ENCODE results near the gene KCND2.

The KCND2 gene

GRCh38 chr7:120405652-120406051 lies 132.7 kb downstream of the KCND2 start:
- DNase-seq (ENCODE audit: low read depth in 1 of 2, low spot score in 1 of 2), result no peak

GRCh38 chr7:120407010-120407409 lies 134.0 kb downstream of the KCND2 start:
- no peak for DNase-seq (ENCODE audit: low read depth in 1 of 2, low spot score in 1 of 2)

- no peak for DNase-seq (ENCODE audit: low read depth in 1 of 2, low spot score in 1 of 2)
These were observed 139.4 kb downstream of the KCND2 start for GRCh38 chr7:120412139-120413050.

- no peak for DNase-seq (ENCODE audit: low read depth in 1 of 2, low spot score in 1 of 2)
These were observed 140.2 kb downstream of the KCND2 start for GRCh38 chr7:120413164-120413563.

- DNase-seq (ENCODE audit: low read depth in 1 of 2, low spot score in 1 of 2), result no peak
These were observed 144.4 kb downstream of the KCND2 start for GRCh38 chr7:120417244-120417979.

GRCh38 chr7:120421151-120421651 lies 148.2 kb downstream of the KCND2 start:
- DNase-seq (ENCODE audit: low read depth in 1 of 2, low spot score in 1 of 2), result no peak

- DNase-seq (ENCODE audit: low read depth in 1 of 2, low spot score in 1 of 2), result no peak
These were observed 158.0 kb downstream of the KCND2 start for GRCh38 chr7:120431016-120431415.

- no peak for DNase-seq (ENCODE audit: low read depth in 1 of 2, low spot score in 1 of 2)
These were observed 163.6 kb downstream of the KCND2 start for GRCh38 chr7:120436487-120437060.

GRCh38 chr7:120441850-120442249 lies 168.9 kb downstream of the KCND2 start:
- DNase-seq (ENCODE audit: low read depth in 1 of 2, low spot score in 1 of 2), result no peak

GRCh38 chr7:120442838-120443237 lies 169.9 kb downstream of the KCND2 start:
- DNase-seq (ENCODE audit: low read depth in 1 of 2, low spot score in 1 of 2), result no peak

GRCh38 chr7:120444650-120445049 lies 171.7 kb downstream of the KCND2 start:
- no peak for DNase-seq (ENCODE audit: low read depth in 1 of 2, low spot score in 1 of 2)

GRCh38 chr7:120445276-120445675 lies 172.3 kb downstream of the KCND2 start:
- DNase-seq (ENCODE audit: low read depth in 1 of 2, low spot score in 1 of 2), result no peak

GRCh38 chr7:120452665-120453064 lies 179.7 kb downstream of the KCND2 start:
- DNase-seq (ENCODE audit: low read depth in 1 of 2, low spot score in 1 of 2), result no peak

GRCh38 chr7:120456699-120457098 lies 183.7 kb downstream of the KCND2 start:
- no peak for DNase-seq (ENCODE audit: low read depth in 1 of 2, low spot score in 1 of 2)

GRCh38 chr7:120460949-120461348 lies 188.0 kb downstream of the KCND2 start:
- DNase-seq (ENCODE audit: low read depth in 1 of 2, low spot score in 1 of 2), result no peak

- DNase-seq (ENCODE audit: low read depth in 1 of 2, low spot score in 1 of 2), result no peak
These were observed 190.0 kb downstream of the KCND2 start for GRCh38 chr7:120462991-120463390.

- DNase-seq (ENCODE audit: low read depth in 1 of 2, low spot score in 1 of 2), result no peak
These were observed 191.1 kb downstream of the KCND2 start for GRCh38 chr7:120464104-120464503.

GRCh38 chr7:120467676-120468075 lies 194.7 kb downstream of the KCND2 start:
- no peak for DNase-seq (ENCODE audit: low read depth in 1 of 2, low spot score in 1 of 2)

- DNase-seq (ENCODE audit: low read depth in 1 of 2, low spot score in 1 of 2), result no peak
These were observed 195.6 kb downstream of the KCND2 start for GRCh38 chr7:120468611-120469010.

- DNase-seq (ENCODE audit: low read depth in 1 of 2, low spot score in 1 of 2), result no peak
These were observed 199.9 kb downstream of the KCND2 start for GRCh38 chr7:120472892-120473291.

- DNase-seq (ENCODE audit: low read depth in 1 of 2, low spot score in 1 of 2), result no peak
These were observed 200.4 kb downstream of the KCND2 start for GRCh38 chr7:120473352-120473751.

- no peak for DNase-seq (ENCODE audit: low read depth in 1 of 2, low spot score in 1 of 2)
These were observed 203.0 kb downstream of the KCND2 start for GRCh38 chr7:120475994-120476393.

All from activated T-helper 1 cell treated with anti-CD3 and anti-CD28 coated beads, Interleukin-2, amount 50 U/mL, for 16 hours (primary cell).